Neuronal stem cell (in vitro differentiated cells): Measurements from ENCODE around the gene APOM.

ENCODE experiments used
- DNase-seq: peaks from one replicate; pipeline ENCODE4 v3.0.0-alpha.2; 2013; ENCODE audit warnings: low spot score
- H2AFZ ChIP-seq: one replicate; pipeline ENCODE4 v1.6.1; 2013; ENCODE audit warnings: mild to moderate bottlenecking, low read length, inconsistent platforms
- H2AK5ac ChIP-seq: 2 replicates; pipeline ENCODE4 v1.6.1; 2013; ENCODE audit warnings: low read depth, mild to moderate bottlenecking, inconsistent platforms, low read length, moderate library complexity, mixed read lengths
- H2BK120ac ChIP-seq: 2 replicates; pipeline ENCODE4 v1.6.1; 2013; ENCODE audit warnings: low read depth, mild to moderate bottlenecking, inconsistent platforms, low read length, moderate library complexity, mixed read lengths
- H2BK12ac ChIP-seq: one replicate; pipeline ENCODE4 v1.6.1; 2013; ENCODE audit warnings: low read length, inconsistent platforms
- H2BK15ac ChIP-seq: 2 replicates; pipeline ENCODE4 v1.6.1; 2013; ENCODE audit warnings: mild to moderate bottlenecking, low read length, inconsistent platforms, mixed read lengths
- H2BK5ac ChIP-seq: one replicate; pipeline ENCODE4 v1.6.1; 2013; ENCODE audit warnings: inconsistent platforms, mild to moderate bottlenecking, low read length, moderate library complexity
- H3K14ac ChIP-seq: one replicate; pipeline ENCODE4 v1.6.1; 2013; ENCODE audit warnings: low read length, inconsistent platforms
- H3K18ac ChIP-seq: 2 replicates; pipeline ENCODE4 v1.6.1; 2013; ENCODE audit warnings: low read length, inconsistent platforms
- H3K23ac ChIP-seq: 2 replicates; pipeline ENCODE4 v1.6.1; 2013; ENCODE audit warnings: low read depth, mild to moderate bottlenecking, mixed read lengths, low read length, inconsistent platforms; ENCODE audit not compliant: poor library complexity
- H3K27ac ChIP-seq: replicated peaks from 3 replicates; pipeline ENCODE4 v1.5.1; 2013; ENCODE audit warnings: low read length, inconsistent platforms
- H3K27me3 ChIP-seq, 3 experiments: 2 replicates each; pipeline ENCODE4 v1.6.1; 2013; ENCODE audit warnings: low read length in 3 of 3, mild to moderate bottlenecking in 2 of 3, inconsistent platforms in 1 of 3, low read depth in 1 of 3, mixed read lengths in 1 of 3, moderate library complexity in 1 of 3; ENCODE audit not compliant: control insufficient read depth in 3 of 3, insufficient read depth in 3 of 3
- H3K36me3 ChIP-seq, 2 donors: replicated peaks in 1 of 2; 2 replicates each; pipeline ENCODE4 v1.6.1; 2013; ENCODE audit warnings: low read length in 2 of 2; ENCODE audit not compliant: control insufficient read depth in 2 of 2, insufficient read depth in 2 of 2
- H3K4ac ChIP-seq: 2 replicates; pipeline ENCODE4 v1.6.1; 2013; ENCODE audit warnings: inconsistent platforms, mild to moderate bottlenecking, low read length, moderate library complexity
- H3K4me1 ChIP-seq, 2 donors: 1 replicate in 1 of 2; 2 replicates in 1 of 2; pipeline ENCODE4 v1.6.1; 2013; ENCODE audit warnings: low read length in 2 of 2, low read depth in 1 of 2; ENCODE audit not compliant: control insufficient read depth in 2 of 2, insufficient read depth in 1 of 2
- H3K4me2 ChIP-seq: one replicate; pipeline ENCODE4 v1.6.1; 2013; ENCODE audit warnings: mild to moderate bottlenecking, low read length, inconsistent platforms; ENCODE audit not compliant: insufficient read depth, poor library complexity, severe bottlenecking
- H3K4me3 ChIP-seq, 2 donors: 2 replicates each; pipeline ENCODE4 v1.5.1; 2013; ENCODE audit warnings: low read length in 2 of 2, mild to moderate bottlenecking in 2 of 2, inconsistent platforms in 1 of 2, moderate library complexity in 1 of 2
- H3K79me1 ChIP-seq: one replicate; pipeline ENCODE4 v1.6.1; 2013; ENCODE audit warnings: low read depth, mild to moderate bottlenecking, inconsistent platforms, low read length, moderate library complexity
- H3K9ac ChIP-seq: one replicate; pipeline ENCODE4 v1.6.1; 2013; ENCODE audit warnings: mild to moderate bottlenecking, low read depth, low read length, inconsistent platforms; ENCODE audit not compliant: poor library complexity
- H3K9me3 ChIP-seq, 2 donors: replicated peaks in 1 of 2; 2 replicates each; pipeline versions ENCODE3 to v1.6.1; 2013; ENCODE audit warnings: low read length in 2 of 2, mild to moderate bottlenecking in 2 of 2, inconsistent platforms in 1 of 2, low read depth in 1 of 2, mixed read lengths in 1 of 2, moderate library complexity in 1 of 2; ENCODE audit not compliant: control insufficient read depth in 2 of 2, insufficient read depth in 1 of 2
- H4K8ac ChIP-seq: one replicate; pipeline ENCODE4 v1.6.1; 2013; ENCODE audit warnings: low read depth, mild to moderate bottlenecking, inconsistent platforms, low read length, moderate library complexity
- H4K91ac ChIP-seq: one replicate; pipeline ENCODE4 v1.6.1; 2013; ENCODE audit warnings: low read length, low read depth, mild to moderate bottlenecking, inconsistent platforms; ENCODE audit not compliant: poor library complexity
- WGBS, 2 donors: extraction: QIAGEN DNeasy Blood & Tissue Kit; methylation state at CpG; one replicate each; pipeline ENCODE4 v1.1.7; 2013; ENCODE audit warnings: missing lambda C conversion rate in 2 of 2, mixed read lengths in 1 of 2; ENCODE audit not compliant: insufficient read length in 2 of 2, insufficient replicate concordance in 1 of 2; ENCODE audit errors: extremely low coverage in 2 of 2; 5-methylcytosine and 5-hydroxymethylcytosine counted together

The APOM gene

DNA sequence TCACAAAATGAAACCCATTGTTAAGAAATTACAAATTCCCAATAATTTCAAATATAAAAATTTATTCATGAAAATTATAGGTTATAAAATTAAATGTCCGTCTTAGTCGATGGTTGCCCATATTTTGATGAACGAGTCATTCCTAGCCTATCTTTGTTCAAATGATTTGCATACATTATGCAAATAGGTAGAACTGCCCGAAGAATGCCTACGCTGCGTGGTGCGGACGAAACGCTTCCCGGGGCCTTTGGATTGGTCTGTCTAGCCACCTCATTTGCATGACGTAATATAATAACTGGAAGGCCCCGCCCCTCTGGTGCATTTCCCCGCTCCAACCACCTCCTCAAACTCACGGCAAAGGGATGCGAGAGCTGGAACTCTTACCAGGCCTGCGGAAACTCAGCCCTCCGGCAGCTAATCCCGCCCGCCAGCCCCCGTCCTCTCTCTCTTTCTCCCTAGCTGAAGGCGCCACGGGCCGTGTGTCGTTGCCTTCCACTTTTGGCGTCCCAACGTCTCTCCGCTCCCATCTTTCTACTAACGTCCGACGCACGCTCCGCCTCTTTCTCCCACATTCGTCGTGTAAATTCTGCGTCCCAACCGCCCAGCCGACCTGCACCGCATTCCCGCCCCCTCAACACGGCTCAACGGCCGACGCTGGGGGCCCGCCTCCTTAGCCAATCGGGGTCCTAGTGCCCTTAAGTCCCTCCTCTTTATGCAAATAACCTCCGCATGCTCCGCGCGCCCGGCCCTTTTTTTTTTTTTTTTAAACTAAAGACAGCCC is 35.7 kb upstream of the APOM start:
- Histone ChIP-seq H3K14ac (no peak overlapping the region), H4K8ac (peak overlapping the region; percentile 96), H3K36me3 (peaks cover 26 to 37% of the 10 kb centered on the region in 2 donors), H3K4me1 (peaks cover 7 to 19% of the 10 kb centered on the region in 2 donors), H4K91ac (no peak overlapping the region), H2AK5ac (no peak overlapping the region), H3K9ac (peak overlapping the region; percentile 96), H3K4me2 (peak overlapping the region; percentile 67), H3K4me3 (peak overlapping the region; percentile 59 to 82), H3K23ac (peak overlapping the region; percentile 97), H2AFZ (peak overlapping the region; percentile 83), H2BK5ac (peak overlapping the region; percentile 91), H3K9me3 (no peaks in the 10 kb centered on the region), H3K27ac (peak overlapping the region; percentile 100), H2BK15ac (peak overlapping the region; percentile 82), H2BK12ac (no peak overlapping the region), H3K18ac (peak overlapping the region; percentile 100), H3K27me3 (no peaks in the 10 kb centered on the region), H3K4ac (no peak overlapping the region), H3K79me1 (peaks cover 5% of the 10 kb centered on the region), H2BK120ac (peak overlapping the region; percentile 57)
- WGBS, 2 donors = no CpG with 5 or more reads among the region's 50 CpGs
- peak; percentile 99 for DNase-seq

DNA sequence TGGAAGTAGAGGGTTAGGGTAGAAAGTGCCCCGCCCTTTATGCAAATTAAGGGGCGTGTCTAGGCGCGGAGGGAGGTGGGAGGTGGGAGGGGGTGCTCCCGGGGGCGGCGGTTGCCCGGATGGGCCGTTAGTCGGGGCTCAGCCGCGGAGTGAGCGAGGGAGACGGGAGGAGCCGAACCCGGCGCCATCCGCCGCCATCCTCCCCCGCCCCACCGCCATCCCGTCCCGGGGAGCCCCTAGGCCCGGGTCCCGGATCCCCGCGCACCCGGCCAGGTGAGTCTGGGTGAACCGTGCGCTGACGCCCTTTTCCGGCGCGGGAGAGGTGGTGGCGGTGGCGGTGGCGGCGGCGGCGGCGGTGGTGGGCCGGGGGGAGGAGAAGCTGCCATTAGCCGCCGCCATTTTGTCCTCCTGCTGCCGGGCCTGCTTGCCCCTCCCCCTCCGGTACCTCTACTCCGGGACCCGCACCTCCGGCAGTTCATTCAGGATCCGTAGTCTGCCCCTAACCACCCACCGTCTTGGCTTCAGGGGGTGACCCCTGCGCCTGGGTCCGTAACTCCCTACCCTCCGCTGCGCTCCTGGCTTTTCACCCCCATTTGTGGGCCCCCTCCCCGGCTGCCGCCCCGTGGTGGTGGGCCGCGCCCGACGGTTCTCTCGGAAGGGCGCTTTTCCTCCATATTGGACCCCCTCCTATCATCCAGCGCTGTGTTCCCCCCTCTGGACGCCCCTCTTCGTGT is 34.9 kb upstream of the APOM start, which contains the start of gene PRRC2A:
Gene PRRC2A (plus strand): TSS at position 130 of the 734 bp plus-strand sequence. CDS start 2,075 bp downstream, outside the sequence.
- Histone ChIP-seq H3K79me1 (peaks cover 5% of the 10 kb centered on the region), H3K4me2 (peak within 1 kb of the TSS; percentile 82), H3K18ac (peak within 1 kb of the TSS; percentile 100), H2BK120ac (peak within 1 kb of the TSS; percentile 57), H3K36me3 (peaks cover 33 to 45% of the 10 kb centered on the region in 2 donors), H4K91ac (no peak within 1 kb of the TSS), H3K9ac (peak within 1 kb of the TSS; percentile 96), H3K4me1 (peaks cover 7 to 13% of the 10 kb centered on the region in 2 donors), H2BK5ac (peak within 1 kb of the TSS; percentile 96), H2BK12ac (no peak within 1 kb of the TSS), H3K4ac (no peak within 1 kb of the TSS), H3K9me3 (no peaks in the 10 kb centered on the region), H4K8ac (peak within 1 kb of the TSS; percentile 96), H3K14ac (no peak within 1 kb of the TSS), H3K27ac (peak within 1 kb of the TSS; percentile 100), H3K23ac (peak within 1 kb of the TSS; percentile 97), H2AFZ (peak within 1 kb of the TSS; percentile 83), H3K27me3 (no peaks in the 10 kb centered on the region), H2BK15ac (peak within 1 kb of the TSS; percentile 82), H2AK5ac (peak within 1 kb of the TSS; percentile 43), H3K4me3 (peak within 1 kb of the TSS; percentile 85 to 95)
- no CpG with 5 or more reads among the region's 67 CpGs for WGBS, 2 donors
- DNase-seq = no peak

DNA sequence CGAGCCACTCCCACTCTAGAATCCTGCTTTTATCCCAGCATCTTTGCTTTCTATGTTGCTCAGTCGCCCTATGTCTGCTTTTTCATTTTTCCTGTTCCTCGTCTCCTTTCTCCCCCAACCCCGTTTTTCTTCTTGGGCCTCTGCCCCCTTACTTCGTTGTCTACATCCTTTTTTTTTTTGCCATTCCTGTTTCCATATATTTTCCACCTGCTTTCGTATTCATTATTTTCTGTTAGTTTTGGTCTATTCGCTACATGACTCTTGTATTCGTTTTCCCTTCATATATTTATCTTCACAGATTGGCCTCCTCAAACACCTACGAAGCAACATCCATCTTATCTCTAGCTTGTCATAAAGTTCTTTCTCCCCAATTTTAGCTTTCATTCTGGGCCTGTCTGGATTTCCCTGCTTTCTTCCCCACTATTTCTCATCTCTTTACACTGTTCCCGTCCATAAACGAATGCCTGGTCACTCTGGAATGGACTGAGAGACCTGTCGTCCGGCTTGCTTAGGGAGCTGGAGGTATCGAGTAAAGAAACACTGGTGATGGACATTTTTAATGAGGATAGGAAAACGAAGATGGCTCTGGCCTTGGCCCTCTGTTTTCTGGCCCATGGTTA is 34.3 kb upstream of the APOM start:
- peak overlapping the region; percentile 85 to 95 for H3K4me3 ChIP-seq
- H3K4me1 ChIP-seq = peaks cover 5 to 11% of the 10 kb centered on the region in 2 donors
- no peak overlapping the region for H3K23ac ChIP-seq
- H3K27me3 ChIP-seq = no peaks in the 10 kb centered on the region
- no peak overlapping the region for H4K8ac ChIP-seq
- no peak overlapping the region for H2BK12ac ChIP-seq
- peaks cover 40 to 51% of the 10 kb centered on the region in 2 donors for H3K36me3 ChIP-seq
- no peaks in the 10 kb centered on the region for H3K9me3 ChIP-seq
- peak overlapping the region; percentile 69 for H2BK15ac ChIP-seq
- H3K4ac ChIP-seq = no peak overlapping the region
- H2BK5ac ChIP-seq = peak overlapping the region; percentile 96
- H4K91ac ChIP-seq = no peak overlapping the region
- peak overlapping the region; percentile 43 for H2AK5ac ChIP-seq
- DNase-seq = no peak
- peak overlapping the region; percentile 94 for H3K27ac ChIP-seq
- peak overlapping the region; percentile 98 for H3K18ac ChIP-seq
- no peak overlapping the region for H2BK120ac ChIP-seq
- H3K14ac ChIP-seq = no peak overlapping the region
- peak overlapping the region; percentile 95 for H3K9ac ChIP-seq
- no CpG with 5 or more reads among the region's 15 CpGs for WGBS, 2 donors
- peaks cover 5% of the 10 kb centered on the region for H3K79me1 ChIP-seq
- H2AFZ ChIP-seq = peak overlapping the region; percentile 81
- H3K4me2 ChIP-seq = peak overlapping the region; percentile 82
